Measurements from ENCODE around the gene SERGEF.
A peak's percentile ranks its signal among the peaks of the same experiment; 100 is the strongest.

SERGEF gene

DNA sequence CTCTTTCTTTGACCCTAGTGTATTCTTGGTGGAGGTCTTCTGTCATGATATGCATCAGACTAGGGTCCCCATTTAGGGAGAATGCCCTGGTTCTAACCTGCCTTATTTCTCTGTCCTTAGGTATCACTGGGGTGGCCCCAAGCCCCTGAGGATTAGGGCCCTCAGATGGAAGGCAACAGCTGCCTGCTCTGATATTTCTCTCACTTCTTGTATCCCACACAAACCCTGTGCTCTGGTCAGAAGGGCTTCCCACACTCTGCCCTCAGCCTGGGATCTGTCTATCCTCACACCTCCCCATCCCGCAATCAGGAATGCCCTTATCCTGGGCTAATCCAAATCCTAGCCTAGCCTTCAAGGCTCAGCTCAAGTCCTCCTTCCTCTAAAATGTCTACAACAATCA is 202.8 kb downstream of the SERGEF start:
- DNase-seq: no peak

DNA sequence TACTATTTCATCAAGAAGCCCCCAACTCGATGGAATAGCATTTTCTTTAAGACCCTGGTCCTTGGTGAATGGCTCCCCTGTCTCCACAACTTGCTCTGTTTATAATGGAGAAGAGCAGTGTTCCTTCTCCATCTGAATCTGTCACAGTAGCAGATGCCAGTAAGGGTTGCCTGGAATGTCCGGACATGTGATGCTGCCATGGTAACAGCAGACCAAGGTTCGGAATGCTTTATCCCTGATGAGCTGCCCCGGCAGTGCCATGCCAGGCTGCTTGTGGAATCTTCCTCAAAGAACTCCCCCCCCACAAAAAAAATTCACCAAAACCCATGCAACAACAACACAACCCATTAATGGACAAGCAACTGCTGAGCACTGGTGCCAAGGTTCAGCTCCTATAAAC is 205.8 kb downstream of the SERGEF start:
- peak in 1 of 2 experiments; percentile 23 for DNase-seq

DNA sequence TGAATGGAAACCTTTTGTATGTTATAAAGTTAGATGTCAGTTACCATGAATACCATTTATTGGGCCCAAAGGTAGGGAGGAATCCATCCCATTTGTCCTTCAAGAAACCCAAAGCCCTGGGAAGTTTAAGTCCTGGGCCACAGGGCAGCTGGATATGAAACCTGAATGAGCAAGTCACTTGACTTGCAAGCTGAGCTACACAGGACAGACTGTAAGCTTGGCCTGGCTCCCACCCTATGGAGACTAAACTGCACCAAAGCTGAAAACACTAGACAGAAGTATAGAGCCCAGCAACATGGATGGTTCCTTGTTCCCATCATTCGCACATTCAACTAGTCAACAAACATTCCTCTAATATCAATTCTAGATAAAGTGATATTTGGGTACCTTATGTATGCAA is 207.0 kb downstream of the SERGEF start:
- no peak for DNase-seq

DNA sequence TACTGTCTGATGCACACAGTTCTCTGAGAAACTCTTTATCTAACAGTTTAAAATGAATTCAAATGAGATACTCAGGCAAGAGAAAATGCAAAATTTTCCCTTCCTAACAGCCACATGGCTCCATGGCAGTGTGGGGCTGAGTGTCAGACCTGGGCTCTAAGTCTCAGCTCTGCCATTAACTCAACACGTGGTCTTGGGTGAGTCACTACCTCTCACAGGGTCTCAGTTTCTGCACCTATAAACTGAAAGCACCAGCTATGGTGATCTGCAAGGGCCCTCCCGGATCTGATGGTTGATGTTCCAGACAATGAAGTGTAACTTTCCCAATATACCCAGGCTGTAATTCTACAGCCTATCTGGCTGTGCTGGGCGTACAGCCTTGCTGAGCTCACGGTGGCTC is 207.8 kb downstream of the SERGEF start:
- no peak for DNase-seq

DNA sequence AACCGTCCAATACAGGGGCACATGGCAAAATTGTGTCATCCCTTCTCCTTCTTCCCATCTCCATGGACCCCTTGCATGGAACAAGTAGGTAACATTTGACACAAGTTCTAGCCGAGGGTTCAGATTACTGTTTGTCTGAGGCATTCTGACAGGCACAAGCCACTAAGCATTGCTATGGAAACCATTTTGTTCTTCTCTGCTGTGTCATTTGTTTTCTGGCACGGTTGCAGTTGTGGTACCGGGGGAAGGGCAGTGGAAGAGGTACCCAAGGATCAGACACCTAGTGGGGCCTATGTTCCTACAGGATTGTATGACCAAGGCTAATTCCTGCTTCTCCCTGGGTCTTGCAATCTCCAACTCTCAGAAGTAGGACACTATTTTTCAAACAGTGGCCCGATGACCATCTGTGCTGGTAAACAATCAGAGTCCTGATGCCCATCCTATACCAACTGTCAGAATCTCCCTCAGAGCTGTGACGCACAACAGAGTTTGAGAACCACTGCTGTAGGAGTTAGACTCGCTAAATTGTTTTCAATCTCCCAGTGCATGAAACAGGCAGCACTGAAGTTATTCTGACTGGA is 209.0 kb downstream of the SERGEF start:
- DNase-seq: no peak

DNA sequence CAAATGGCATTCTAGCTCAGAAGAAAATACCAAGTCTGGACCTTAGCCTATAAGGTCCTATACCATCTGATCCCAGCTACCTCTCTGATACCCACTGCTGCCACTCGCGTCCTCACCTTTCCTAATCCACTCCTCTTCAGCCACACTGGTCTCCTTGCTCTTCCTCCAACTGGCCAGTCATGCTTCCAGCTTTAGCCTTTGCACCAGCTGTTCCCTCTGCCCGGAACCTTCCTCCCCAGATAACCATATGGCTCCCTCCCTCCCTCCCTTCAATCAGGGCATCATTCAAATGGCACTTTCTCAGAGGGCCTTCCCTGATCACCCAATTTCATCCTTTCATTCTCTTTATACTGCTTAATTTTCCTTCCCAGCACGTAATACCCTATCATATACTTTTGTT is 210.4 kb downstream of the SERGEF start:
- DNase-seq: no peak

DNA sequence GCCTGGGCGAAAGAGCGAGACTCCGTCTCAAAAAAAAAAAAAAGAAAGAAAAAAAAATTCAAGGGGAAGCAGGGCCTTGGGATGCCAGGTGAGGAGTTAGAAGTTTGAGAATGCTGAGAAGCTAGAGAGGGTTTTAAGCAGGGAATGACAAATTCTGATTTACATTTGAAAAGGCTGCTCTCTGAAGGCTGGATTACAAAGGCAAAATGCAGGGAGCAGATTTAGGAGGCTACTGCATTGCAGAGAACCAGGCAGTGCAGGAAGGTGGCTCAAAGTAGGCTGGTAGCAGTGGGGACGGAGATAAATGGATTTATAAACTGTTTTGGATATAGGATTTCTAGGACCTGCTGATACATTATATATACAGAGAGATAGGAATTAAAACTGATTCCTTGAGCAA is 211.7 kb downstream of the SERGEF start:
- DNase-seq: no peak

DNA sequence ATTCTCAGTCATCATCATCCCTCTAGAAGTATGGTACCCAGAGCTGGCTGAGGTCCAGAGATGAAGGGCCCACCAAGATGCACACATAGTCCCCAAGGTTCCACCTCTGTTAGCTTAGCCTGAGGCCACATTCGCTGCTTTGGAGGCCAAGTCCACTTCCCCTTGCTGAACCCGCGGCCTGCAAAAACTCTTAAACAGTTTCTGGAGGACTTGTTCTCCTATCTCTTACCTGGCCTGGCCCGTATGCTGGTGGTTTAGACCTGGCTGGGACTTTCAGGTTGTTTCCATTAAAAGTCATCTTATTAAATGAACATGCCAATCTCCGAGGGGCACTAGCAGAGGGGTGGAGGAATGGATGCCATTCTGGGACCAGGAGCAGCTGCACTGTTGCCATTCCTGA is 213.7 kb downstream of the SERGEF start:
- DNase-seq: no peak

DNA sequence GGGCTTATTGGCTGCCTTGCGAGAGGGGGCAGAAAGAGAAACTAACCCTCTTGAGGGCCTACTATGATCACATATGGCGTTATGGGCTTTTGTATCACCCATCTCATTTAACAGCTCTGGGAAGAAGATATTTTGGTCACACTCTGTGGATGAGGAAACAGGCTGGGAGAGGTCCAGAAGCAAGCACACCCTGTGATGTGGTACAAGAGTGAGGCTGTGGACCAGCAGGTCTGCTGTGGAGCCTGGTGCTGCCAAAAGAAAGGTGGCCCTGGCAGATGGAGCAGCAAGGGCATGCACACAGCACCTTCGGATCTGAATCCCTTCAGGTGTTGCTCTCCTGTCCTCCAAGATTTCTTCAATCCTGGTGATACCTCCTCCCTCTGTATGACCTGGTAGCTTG is 214.1 kb downstream of the SERGEF start:
- no peak for DNase-seq

DNA sequence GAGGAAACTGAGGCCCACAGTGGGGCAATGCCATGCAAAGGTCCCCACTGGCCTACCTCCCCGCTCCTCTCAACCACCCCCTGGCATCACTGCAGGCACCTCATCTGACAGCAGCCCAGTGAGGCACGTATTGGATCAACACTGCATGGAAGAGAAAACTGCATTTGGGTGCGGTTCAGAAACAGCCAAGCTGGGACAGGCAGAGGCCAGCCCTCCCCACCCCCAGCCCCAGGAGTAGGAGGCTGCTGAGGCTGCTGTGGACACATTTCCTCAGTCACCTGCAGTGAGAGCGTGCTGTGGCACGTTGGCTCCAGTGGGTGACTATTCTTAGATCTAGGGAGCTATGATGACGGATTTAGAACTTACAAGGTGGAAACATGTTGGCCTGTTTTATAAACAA is 214.6 kb downstream of the SERGEF start:
- no peak for DNase-seq

DNA sequence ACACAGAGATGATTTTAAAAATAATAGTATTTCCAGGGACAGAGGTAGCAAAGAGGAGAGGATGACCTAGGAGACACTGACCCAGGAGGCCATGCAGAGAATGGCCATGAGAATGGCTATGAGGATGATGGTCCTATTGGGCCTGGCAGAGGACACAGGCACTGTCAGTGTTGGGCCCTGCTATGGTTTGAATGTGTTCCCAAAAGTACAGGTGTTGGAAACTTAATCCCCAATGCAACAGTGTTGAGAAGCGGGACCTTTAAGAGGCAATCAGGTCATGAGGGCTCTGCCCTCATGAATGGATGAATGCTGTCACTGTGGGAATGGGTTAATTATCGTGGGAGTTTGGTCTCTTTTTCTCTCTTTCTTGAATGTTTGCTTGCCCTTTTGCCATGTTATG is 216.7 kb downstream of the SERGEF start:
- no peak for DNase-seq

DNA sequence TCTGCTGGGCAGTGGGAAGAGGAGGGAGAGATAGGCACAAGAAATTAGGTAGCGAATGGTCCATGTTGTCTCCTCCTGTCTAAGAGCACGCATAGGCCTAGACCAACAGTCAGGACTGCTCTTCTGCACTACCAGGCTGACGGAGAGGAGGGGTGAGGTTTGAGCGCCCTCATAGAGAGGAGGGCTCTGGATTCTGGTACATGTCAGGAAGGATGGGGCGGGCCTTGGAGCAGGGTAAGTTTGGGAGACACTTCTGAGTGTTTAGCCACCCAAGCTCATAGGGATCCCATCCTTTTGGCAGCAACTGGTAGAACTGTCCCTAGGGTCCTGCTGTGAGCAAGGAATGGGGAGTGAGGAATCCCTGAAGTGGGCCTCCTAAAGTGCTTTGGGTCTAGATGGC is 217.9 kb downstream of the SERGEF start:
- no peak for DNase-seq

DNA sequence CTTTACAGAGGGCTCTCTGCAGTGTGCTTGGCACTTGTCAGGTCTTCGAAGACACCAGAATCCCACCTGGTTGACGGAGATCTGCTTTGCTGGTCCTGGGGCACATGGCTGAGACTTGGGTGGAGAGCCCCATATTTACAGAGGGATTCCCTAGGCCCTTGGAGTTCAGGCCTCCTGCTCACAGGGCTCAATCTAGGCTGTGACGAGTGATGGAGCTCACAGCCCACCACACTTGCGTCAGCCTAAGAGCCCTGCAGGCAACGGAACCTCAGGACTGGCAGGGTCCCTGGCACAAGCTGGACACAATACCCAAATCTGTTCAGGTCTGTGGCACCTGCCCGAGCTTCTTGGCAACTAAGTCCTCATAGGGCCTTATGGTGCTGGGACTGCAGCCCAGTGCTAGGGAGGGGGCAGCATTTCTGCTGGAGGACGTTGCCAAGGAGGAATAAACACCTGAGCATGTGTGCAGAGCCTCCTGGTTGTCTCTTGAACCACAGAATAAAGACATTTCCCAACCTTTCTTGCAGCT is 219.1 kb downstream of the SERGEF start:
- no peak for DNase-seq

DNA sequence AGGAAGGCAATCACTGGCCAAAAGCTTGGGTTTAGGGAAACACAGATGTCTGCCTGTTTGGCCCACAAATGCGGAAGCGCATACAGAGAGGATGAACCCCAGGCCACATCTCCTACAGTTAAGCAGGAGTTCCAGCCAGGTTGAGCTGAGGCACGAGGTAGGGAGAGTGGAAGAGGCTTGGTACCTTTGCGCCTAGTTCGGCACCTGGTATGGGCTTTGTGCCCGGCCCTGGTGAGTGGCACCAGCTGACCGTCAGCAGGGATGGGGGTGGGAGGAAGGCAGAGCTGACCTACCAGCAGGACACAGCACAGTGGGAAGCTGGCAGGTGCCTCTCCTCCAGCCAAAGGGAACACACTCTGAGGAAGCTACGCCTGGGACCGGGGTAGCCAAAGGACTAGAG is 220.7 kb downstream of the SERGEF start:
- DNase-seq: no peak

DNA sequence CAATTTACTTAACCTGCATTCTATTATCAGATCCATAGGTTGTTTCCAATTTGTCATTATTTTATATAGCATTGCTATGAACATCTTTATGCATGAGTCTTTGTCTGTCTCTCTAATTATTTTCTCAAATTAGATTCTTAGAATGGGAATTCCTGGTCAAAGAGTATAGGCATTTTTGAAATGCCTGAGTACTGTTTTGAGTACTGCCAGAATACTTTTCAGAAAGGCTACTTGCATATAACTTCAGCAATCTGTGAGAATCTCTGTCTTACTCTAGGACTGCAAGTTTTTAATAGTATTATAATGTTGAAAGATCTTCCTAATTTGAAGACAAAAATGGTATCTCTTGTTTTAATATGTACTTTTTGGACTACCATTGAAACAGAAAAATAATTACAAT is 221.7 kb downstream of the SERGEF start:
- no peak for DNase-seq

DNA sequence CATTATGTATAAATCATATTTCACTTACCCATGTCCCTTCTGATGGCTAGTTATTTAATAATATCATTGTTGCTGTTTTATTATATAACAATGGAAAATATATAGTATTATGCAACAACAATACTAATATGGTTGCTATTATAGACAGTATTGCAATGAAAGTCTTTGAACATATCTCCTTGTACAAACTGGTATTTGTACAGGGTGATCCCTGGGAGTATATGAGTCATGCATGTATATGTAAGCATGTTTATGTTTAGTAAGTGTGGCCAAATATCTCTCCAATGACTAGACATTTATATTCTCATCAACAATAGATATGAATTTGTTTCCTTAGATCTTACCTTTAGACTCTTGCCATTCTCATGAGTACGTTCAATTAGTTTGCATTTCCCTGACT is 222.4 kb downstream of the SERGEF start:
- no peak for DNase-seq

DNA sequence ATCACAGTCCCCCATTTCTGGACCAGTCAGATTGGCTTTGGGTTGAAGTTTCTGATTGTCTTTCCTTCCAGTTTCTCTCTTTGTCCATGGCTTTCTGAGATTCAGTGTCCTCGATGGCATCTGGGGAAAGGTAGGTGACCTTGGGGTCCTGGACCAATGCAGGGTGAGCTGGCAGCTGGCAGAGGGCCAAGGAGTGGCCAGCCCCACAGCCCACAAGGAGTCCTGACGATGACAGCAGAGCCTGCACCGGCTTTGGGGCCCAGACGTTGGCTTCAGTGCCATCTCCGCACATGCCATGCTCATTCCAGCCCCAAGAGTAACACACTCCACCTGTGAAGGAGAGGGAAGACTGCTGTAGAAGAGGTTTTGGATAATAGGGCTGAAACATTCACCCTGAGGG is 224.8 kb downstream of the SERGEF start:
- DNase-seq: no peak

DNA sequence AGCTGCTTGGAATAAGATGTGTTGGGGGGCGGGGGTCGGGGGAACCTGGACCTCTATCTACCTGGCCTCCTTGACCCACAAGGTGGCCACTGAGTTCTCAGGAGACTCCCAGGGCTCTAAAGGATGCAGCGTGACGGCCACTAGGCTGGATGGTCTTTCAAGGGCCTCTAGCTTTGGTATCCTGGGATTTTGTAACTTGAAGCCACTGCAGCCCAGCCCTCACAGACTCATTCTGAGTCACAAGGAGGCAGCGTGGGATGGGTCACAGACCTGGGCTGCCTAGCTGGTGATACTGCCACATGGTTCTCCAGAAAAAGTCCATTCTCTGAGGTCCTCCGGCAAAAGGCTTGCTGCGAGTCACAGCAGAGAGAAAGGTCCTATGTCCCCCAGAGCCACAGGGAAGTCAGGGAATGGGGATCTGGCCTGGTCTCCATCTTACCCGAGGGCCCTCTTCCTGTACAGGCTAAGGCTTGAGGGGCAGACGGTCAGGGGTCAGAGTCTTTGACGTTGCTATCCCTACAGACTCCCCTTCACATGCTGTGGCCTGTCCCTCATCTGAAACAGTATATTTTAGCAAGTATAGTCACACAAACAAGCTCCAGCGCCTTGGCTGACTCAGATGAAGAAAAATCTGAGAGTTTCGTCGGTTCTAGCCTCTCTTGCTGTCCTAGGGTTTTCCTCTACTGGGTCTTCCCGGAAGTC is 225.9 kb downstream of the SERGEF start:
- DNase-seq: no peak

DNA sequence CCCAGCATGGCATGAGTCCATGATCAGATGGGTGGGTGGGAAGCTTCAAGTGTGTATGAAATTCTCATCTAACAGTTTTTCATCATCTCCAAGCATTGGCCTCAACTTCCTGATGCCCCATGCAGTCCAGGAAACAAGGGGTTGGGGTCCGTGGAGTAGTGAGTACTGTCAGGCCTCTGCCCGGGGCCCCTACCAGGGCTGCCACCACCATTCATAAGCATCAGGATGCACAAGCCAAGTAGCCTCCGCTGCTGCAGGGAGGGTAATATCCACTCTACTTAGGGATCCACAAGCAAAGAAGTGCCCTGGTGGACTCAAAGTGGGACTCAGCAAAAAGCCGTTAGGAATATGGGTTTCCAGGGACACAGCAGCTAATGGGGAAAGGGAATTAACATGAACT is 229.0 kb downstream of the SERGEF start:
- DNase-seq: no peak

DNA sequence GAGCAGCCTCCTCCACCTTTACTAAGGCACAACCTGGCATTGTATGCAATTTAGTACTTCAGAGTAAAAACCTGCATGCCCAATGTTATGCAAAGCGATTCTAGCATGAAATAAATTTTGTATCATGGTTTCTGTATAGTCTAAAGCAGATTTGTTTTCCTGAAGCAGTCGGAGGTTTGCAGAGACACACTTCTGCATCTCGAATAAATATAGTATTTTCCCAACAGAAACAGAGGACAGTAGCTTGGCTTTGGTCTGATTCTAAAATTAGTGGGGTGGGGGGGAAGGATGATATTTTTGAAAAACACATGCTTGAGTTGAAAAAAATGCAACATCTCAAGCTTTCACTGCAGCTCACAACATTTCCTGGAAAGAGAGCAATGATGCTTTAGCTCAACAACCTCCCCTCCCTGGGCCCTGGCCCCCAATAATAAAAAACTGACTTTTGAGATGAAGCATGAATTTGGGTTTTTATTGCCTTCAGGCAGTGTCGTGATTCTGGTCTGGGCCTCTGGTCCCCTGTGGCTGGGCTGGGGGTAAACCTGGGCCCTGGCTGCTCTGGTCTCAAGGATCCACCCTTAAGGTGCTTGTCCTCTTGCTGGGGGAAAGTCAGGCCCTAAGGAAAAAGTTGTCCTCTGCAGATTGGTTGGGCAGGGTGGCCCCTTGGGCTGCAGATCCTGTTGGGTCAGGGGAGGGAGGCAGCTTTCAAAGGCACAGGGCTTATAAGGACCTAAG is 230.1 kb downstream of the SERGEF start:
- no peak for DNase-seq

DNA sequence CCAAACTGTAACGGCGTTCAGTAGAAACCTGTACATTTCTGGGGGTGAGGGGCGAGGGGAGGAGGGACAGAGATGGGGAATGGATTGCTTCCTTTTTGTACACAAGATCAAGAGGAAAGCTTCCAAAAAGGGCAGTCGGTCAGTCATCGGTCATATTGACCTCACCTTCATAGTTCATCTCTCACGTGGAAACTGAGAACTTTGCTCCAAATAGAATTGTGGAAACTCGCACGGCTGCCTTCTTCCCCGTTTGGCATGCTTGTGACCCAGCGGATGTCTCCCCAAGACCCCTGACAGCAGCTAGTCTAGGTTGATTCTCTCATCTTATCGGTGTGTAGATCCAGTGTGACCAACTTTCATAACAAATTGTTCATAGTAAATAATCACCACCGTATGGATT is 230.7 kb downstream of the SERGEF start:
- DNase-seq: no peak

DNA sequence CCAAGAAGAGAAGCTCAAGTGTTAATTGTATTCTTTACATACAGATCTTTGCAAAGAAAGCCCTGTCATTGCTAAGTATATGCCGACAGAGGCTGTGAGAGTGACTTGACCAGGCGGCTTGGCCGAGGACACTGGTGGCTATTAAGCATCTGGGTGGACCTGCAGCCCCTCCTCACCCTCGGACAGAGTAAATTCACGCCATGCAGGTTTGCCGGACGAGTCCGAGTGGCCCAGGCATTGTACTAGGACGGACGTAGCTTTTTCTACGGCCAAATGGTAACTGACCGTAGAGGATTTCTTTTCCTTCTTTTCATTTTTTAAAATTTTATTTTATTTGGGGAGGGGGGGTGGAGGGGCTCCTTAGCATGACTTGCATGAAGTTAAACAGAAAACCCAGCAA is 231.2 kb downstream of the SERGEF start:
- no peak for DNase-seq

DNA sequence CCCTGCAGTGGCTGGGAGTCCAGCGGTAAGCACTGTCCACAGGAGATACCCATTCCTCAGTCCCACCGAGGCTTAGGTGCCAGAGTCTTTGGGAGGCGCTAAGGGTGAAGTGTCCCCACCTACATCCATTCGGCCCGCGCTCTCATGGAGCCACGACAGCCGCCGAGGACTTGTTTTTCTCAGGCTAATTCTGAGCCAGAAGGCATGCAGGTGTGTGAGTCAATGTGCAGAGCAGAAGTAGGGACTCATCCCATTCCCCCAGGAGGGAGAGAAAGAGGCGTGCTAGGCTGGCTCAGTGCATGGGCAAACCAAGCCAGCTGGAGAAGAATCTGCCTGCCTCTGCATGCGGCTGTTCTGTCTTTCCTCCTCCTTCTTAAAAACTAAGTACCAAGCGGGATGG is 231.6 kb downstream of the SERGEF start:
- DNase-seq: no peak

DNA sequence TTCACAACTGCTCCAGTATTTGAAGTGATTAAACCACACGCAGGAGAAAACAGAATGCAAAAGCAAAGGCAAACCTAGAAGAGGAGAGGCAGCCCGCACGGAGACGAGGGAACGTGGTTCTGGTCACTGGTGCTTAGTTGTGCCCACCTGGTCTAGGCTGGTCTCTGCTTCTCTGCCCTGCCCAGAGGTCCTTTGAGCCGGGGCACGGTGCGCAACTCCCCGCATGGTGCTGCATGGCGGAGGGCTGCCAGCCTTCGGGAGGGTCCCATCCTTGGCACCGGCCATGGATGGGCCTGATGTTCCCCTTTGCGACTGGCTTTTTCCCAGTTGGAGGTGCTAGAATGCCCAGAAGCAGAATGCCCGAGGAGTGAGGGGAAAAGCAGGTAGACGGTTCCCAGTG is 232.2 kb downstream of the SERGEF start:
- DNase-seq: no peak

Data from NCI-H446 (cell line).